WTC11 (cell line): Measurements from ENCODE around the gene SMIM10L2A. TPM values are rescaled to one million over a fixed set of nuclear protein-coding genes. Genes with fewer than 3 reads are reported as not detected.

Experiments used
- ATAC-seq: fragments of 200-7000 bp; cut with Tn5 transposase; 2 replicates; pipeline ENCODE4 v1.10.0; 2021; ENCODE audit warnings: mild to moderate bottlenecking, moderate library complexity
- CTCF ChIA-PET: fragments of 300-600 bp; sonication (Branson Sonifier 250); formaldehyde crosslinking; loops from one replicate; lab custom pipeline; 2021; ENCODE audit warnings: antibody characterized with exemption; lab: Charles Lee
- POLR2A ChIA-PET: fragments of 350-600 bp; sonication (Branson Sonifier 250); formaldehyde crosslinking; loops from one replicate; lab custom pipeline; 2021; ENCODE audit warnings: antibody characterized with exemption; lab: Charles Lee
- DNase-seq: peaks from one replicate; pipeline ENCODE4 v3.0.0; 2021; ENCODE audit warnings: low spot score
- H3K27ac Mint-ChIP-seq: 2 replicates; pipeline ENCODE4 v1.8.0; 2021; ENCODE audit warnings: mixed read lengths
- H3K27me3 Mint-ChIP-seq: 2 replicates; pipeline ENCODE4 v1.8.0; 2021; ENCODE audit warnings: low read depth, mild to moderate bottlenecking, moderate library complexity, mixed read lengths
- H3K36me3 Mint-ChIP-seq: 2 replicates; pipeline ENCODE4 v1.8.0; 2021; ENCODE audit warnings: mixed read lengths
- H3K4me1 Mint-ChIP-seq: 2 replicates; pipeline ENCODE4 v1.8.0; 2022; ENCODE audit warnings: mixed read lengths
- H3K4me3 Mint-ChIP-seq: 2 replicates; pipeline ENCODE4 v1.8.0; 2021; ENCODE audit warnings: mild to moderate bottlenecking, moderate library complexity, mixed read lengths
- H3K9me3 Mint-ChIP-seq: 2 replicates; pipeline ENCODE4 v1.8.0; 2021; ENCODE audit warnings: mixed read lengths
- ATF1 ChIP-seq: sonication (generic); formaldehyde crosslinking; IDR thresholded peaks from 2 replicates; pipeline ENCODE4 v1.8.1; 2023; ENCODE audit warnings: mild to moderate bottlenecking, moderate library complexity, missing genetic modification reagents
- CDX4 ChIP-seq: fragments of 250-450 bp; sonication (Bioruptor Pico); IDR thresholded peaks from 2 replicates; pipeline ENCODE4 v1.9.0; 2021; ENCODE audit warnings: moderate library complexity, mild to moderate bottlenecking, inconsistent platforms, borderline replicate concordance
- ERG ChIP-seq: fragments of 250-450 bp; sonication (Bioruptor Pico); IDR thresholded peaks from 2 replicates; pipeline ENCODE4 v1.8.0; 2021; ENCODE audit warnings: mild to moderate bottlenecking
- ESRRA ChIP-seq: sonication (generic); formaldehyde crosslinking; IDR thresholded peaks from 2 replicates; pipeline ENCODE4 v1.8.1; 2022; ENCODE audit warnings: mild to moderate bottlenecking, missing genetic modification reagents, borderline replicate concordance
- FOXK1 ChIP-seq: sonication (generic); formaldehyde crosslinking; IDR thresholded peaks from 2 replicates; pipeline ENCODE4 v1.8.0; 2022; ENCODE audit warnings: mild to moderate bottlenecking, moderate library complexity, missing genetic modification reagents
- FOXP1 ChIP-seq: sonication (generic); formaldehyde crosslinking; IDR thresholded peaks from 2 replicates; pipeline ENCODE4 v1.8.0; 2022; ENCODE audit warnings: missing genetic modification reagents, mild to moderate bottlenecking, moderate library complexity, borderline replicate concordance
- GABPB1 ChIP-seq: sonication (generic); formaldehyde crosslinking; IDR thresholded peaks from 2 replicates; pipeline ENCODE4 v1.8.1; 2023; ENCODE audit warnings: mild to moderate bottlenecking, missing genetic modification reagents
- HMGXB4 ChIP-seq: sonication (generic); formaldehyde crosslinking; IDR thresholded peaks from 2 replicates; pipeline ENCODE4 v1.8.1; 2023; ENCODE audit warnings: mild to moderate bottlenecking, moderate library complexity, missing genetic modification reagents
- IRF1 ChIP-seq: sonication (generic); formaldehyde crosslinking; IDR thresholded peaks from 2 replicates; pipeline ENCODE4 v1.8.0; 2023; ENCODE audit warnings: missing genetic modification reagents
- IRF2 ChIP-seq: sonication (generic); formaldehyde crosslinking; IDR thresholded peaks from 2 replicates; pipeline ENCODE4 v1.8.0; 2022; ENCODE audit warnings: low read depth, missing genetic modification reagents, borderline replicate concordance
- JUN ChIP-seq: sonication (generic); formaldehyde crosslinking; IDR thresholded peaks from 2 replicates; pipeline ENCODE4 v1.8.0; 2023; ENCODE audit warnings: mild to moderate bottlenecking, missing genetic modification reagents
- MXD4 ChIP-seq: fragments of 250-450 bp; sonication (Bioruptor Pico); IDR thresholded peaks from 2 replicates; pipeline ENCODE4 v1.8.0; 2021; ENCODE audit warnings: mild to moderate bottlenecking, moderate library complexity, borderline replicate concordance
- RORB ChIP-seq: fragments of 250-450 bp; sonication (Bioruptor Pico); IDR thresholded peaks from 2 replicates; pipeline ENCODE4 v1.9.0; 2021; ENCODE audit warnings: mild to moderate bottlenecking
- SOX15 ChIP-seq: fragments of 250-450 bp; sonication (Bioruptor Pico); IDR thresholded peaks from 2 replicates; pipeline ENCODE4 v1.9.0; 2021; ENCODE audit warnings: mild to moderate bottlenecking
- STAT6 ChIP-seq: sonication (generic); formaldehyde crosslinking; conservative IDR thresholded peaks from 2 replicates; pipeline ENCODE4 v1.8.1; 2023; ENCODE audit warnings: mild to moderate bottlenecking, low read depth, missing genetic modification reagents, moderate library complexity
- ZBTB21 ChIP-seq: sonication (generic); formaldehyde crosslinking; IDR thresholded peaks from 2 replicates; pipeline ENCODE4 v1.8.1; 2023; ENCODE audit warnings: mild to moderate bottlenecking, missing genetic modification reagents, borderline replicate concordance
- ZNF232 ChIP-seq: sonication (generic); formaldehyde crosslinking; IDR thresholded peaks from 2 replicates; pipeline ENCODE4 v1.8.0; 2022; ENCODE audit warnings: mild to moderate bottlenecking, missing genetic modification reagents
- ZNF317 ChIP-seq: sonication (generic); formaldehyde crosslinking; IDR thresholded peaks from 2 replicates; pipeline ENCODE4 v1.8.1; 2023; ENCODE audit warnings: low read depth, mild to moderate bottlenecking, moderate library complexity, missing genetic modification reagents, borderline replicate concordance
- ZNF416 ChIP-seq: fragments of 250-450 bp; sonication (Bioruptor Pico); IDR thresholded peaks from 2 replicates; pipeline ENCODE4 v1.9.0; 2021; ENCODE audit warnings: mild to moderate bottlenecking, inconsistent platforms
- ZNF423 ChIP-seq: fragments of 250-450 bp; sonication (Bioruptor Pico); IDR thresholded peaks from 2 replicates; pipeline ENCODE4 v2.1.2; 2022; ENCODE audit warnings: mild to moderate bottlenecking, moderate library complexity
- ZNF425 ChIP-seq: fragments of 250-450 bp; sonication (Bioruptor Pico); conservative IDR thresholded peaks from 2 replicates; pipeline ENCODE4 v1.9.0; 2021; ENCODE audit warnings: mild to moderate bottlenecking
- ZNF512 ChIP-seq: sonication (generic); formaldehyde crosslinking; IDR thresholded peaks from 2 replicates; pipeline ENCODE4 v1.8.1; 2022; ENCODE audit warnings: missing genetic modification reagents, borderline replicate concordance
- total RNA-seq: library from RNA; stranded (reverse); gene quantifications from 3 replicates; pipeline ENCODE4 v1.2.3, GENCODE V29; 2021

SMIM10L2A gene
- total RNA-seq, 1 experiment from 2014 or later, result 4.7 TPM

GRCh38 chrX:135424469-135424868, 2.7 kb downstream of the SMIM10L2A start:
- Mint-ChIP-seq H3K27ac (no peak overlapping the region), H3K4me1 (peaks cover 19% of the 10 kb centered on the region), H3K4me3 (no peak overlapping the region), H3K9me3 (no peaks in the 10 kb centered on the region), H3K36me3 (no peaks in the 10 kb centered on the region)
- ATAC-seq, result no peak
- no peak for DNase-seq
- TF ChIP-seq JUN (CRISPR knock-in tag), result no peak
- no peak for TF ChIP-seq ZBTB21
- TF ChIP-seq ERG (CRISPR knock-in tag), result no peak
- TF ChIP-seq SOX15, result no peak
- no peak for TF ChIP-seq RORB (CRISPR knock-in tag)
- TF ChIP-seq FOXK1 (CRISPR knock-in tag), result no peak
- TF ChIP-seq MXD4 (CRISPR knock-in tag), result no peak
- no peak for TF ChIP-seq ATF1 (CRISPR knock-in tag)
- TF ChIP-seq ZNF512 (CRISPR knock-in tag), result no peak
- TF ChIP-seq ZNF317 (CRISPR knock-in tag), result no peak
- TF ChIP-seq ZNF425 (CRISPR knock-in tag), result no peak
- TF ChIP-seq ZNF232 (CRISPR knock-in tag), result no peak
- TF ChIP-seq CDX4 (CRISPR knock-in tag), result no peak
- TF ChIP-seq HMGXB4 (CRISPR knock-in tag), result no peak
- TF ChIP-seq, all 79 proteins: peak for 0
- POLR2A ChIA-PET, result no interaction called here
- CTCF ChIA-PET, result interaction anchor here (1.4 kb wide), 1 partner anchor 39 kb away, joined by 3 read pairs; no protein-coding TSS in a partner anchor
- H3K27me3 Mint-ChIP-seq, result peaks cover 4% of the 10 kb centered on the region

- Mint-ChIP-seq H3K9me3 (no peaks in the 10 kb centered on the region), H3K4me1 (peaks cover 21% of the 10 kb centered on the region), H3K36me3 (no peaks in the 10 kb centered on the region), H3K27ac (no peak overlapping the region), H3K27me3 (peaks cover 4% of the 10 kb centered on the region), H3K4me3 (no peak overlapping the region)
- ATAC-seq (no peak), DNase-seq (no peak)
- CTCF ChIA-PET, result no interaction called here
- POLR2A ChIA-PET, result no interaction called here
- TF ChIP-seq STAT6 (no peak), FOXP1 (no peak), ZNF423 (CRISPR knock-in tag) (no peak), GABPB1 (CRISPR knock-in tag) (no peak), IRF2 (CRISPR knock-in tag) (no peak), ZNF317 (CRISPR knock-in tag) (no peak), IRF1 (CRISPR knock-in tag) (no peak), ESRRA (CRISPR knock-in tag) (no peak), MXD4 (CRISPR knock-in tag) (no peak), ZNF416 (CRISPR knock-in tag) (no peak)
These were observed 3.6 kb downstream of the SMIM10L2A start for GRCh38 chrX:135425026-135425965.
